ENCODE measurements around the gene CCDC197. TPM values are rescaled to one million over a fixed set of nuclear protein-coding genes. Genes with fewer than 3 reads are reported as not detected.

CCDC197 gene
- total and polyA plus RNA-seq, 2 donors (not counting 1 experiment from before 2014, with no cell fraction given): not detected

DNA sequence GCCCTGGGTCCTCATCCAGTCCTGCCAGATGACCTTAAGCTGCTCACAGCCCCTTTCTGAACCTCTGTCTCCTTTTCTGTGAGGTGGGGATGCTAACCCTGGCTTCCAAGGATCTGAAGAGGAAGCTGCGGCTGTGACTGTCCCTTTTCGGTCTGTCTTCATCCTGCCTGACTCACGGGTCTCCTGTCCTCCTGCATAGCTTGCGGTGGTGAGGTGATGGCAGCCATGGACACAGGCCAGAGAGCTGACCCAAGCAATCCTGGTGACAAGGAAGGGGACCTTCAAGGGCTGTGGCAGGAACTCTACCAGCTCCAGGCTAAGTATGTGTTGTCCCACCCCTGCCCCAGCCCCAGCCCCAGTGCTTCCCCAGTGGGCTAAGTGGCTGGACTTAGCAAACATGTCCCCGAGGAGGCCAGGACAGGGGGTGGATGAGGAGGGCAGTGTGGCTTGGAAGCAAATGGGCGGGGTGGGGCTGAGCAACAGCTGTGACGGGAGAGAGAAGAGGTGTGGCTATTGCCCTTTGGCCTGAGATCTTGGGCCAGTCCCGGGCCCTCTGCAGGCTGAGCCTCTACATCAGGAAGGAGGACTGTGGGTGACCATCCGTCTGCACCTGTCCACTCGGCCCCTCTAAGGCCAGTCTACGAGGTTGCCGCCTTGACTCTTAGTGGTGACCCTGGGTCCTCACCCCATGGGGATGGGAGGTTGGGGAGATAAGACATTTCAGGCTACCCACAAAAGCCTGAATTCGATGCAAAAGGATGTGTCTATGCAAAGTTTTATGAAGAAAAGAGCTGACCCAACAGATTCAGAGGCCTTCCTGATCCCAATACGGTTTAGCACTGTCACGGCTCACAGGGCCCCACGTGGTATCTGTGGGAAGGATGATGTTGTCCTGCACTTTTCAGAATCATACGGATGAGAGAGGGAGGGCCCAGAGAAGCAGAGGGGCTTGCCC, 1.1 kb downstream of the CCDC197 start:
- Histone ChIP-seq H3K27ac (ENCODE audit: low read length in 2 of 2) (no peak overlapping the region), H3K9me3 (ENCODE audit: control extremely low read depth in 1 of 3, control insufficient read depth in 2 of 3, insufficient read depth in 1 of 3, low read length in 2 of 3) (peaks cover 0 to 7% (median 0%) of the 10 kb centered on the region in 3 donors), H3K36me3 (replicated peaks in 1 of 2; ENCODE audit: control extremely low read depth in 1 of 2, control insufficient read depth in 1 of 2, extremely low read depth in 1 of 2, insufficient read depth in 2 of 2, low read length in 1 of 2) (no peaks in the 10 kb centered on the region), H3K9ac (ENCODE audit: low read length) (no peak overlapping the region), H3K4me1 (ENCODE audit: control insufficient read depth in 2 of 2, insufficient read depth in 2 of 2, low read length in 2 of 2) (peaks cover 4 to 6% of the 10 kb centered on the region in 2 donors), H4K20me1 (ENCODE audit: control insufficient read depth, insufficient read depth, low read length, poor library complexity, severe bottlenecking) (no peaks in the 10 kb centered on the region), H3K4me2 (replicated peaks; ENCODE audit: low read depth, low read length, poor library complexity, severe bottlenecking) (no peak overlapping the region), H3K27me3 (replicated peaks in 1 of 4; ENCODE audit: control extremely low read depth in 1 of 4, control insufficient read depth in 3 of 4, insufficient read depth in 4 of 4, low read length in 3 of 4) (peaks cover 0 to 28% (median 9%) of the 10 kb centered on the region in 4 experiments), H2AFZ (ENCODE audit: insufficient read depth, low read depth, low read length, poor library complexity, severe bottlenecking) (no peak overlapping the region), H3K79me2 (ENCODE audit: control insufficient read depth, insufficient read depth, low read length) (no peaks in the 10 kb centered on the region), H3K4me3 (ENCODE audit: control extremely low read depth in 1 of 5, extremely low read depth in 1 of 5, insufficient read depth in 1 of 5, low read depth in 2 of 5, low read length in 4 of 5) (no peak overlapping the region)
- H3K27ac Mint-ChIP-seq: no peak overlapping the region
- TF ChIP-seq EZH2 (IDR thresholded peaks at IDR 0.05; ENCODE audit: borderline replicate concordance, insufficient read depth, low read depth, low read length, poor library complexity, severe bottlenecking): no peak
- TF ChIP-seq, protein P1, sequence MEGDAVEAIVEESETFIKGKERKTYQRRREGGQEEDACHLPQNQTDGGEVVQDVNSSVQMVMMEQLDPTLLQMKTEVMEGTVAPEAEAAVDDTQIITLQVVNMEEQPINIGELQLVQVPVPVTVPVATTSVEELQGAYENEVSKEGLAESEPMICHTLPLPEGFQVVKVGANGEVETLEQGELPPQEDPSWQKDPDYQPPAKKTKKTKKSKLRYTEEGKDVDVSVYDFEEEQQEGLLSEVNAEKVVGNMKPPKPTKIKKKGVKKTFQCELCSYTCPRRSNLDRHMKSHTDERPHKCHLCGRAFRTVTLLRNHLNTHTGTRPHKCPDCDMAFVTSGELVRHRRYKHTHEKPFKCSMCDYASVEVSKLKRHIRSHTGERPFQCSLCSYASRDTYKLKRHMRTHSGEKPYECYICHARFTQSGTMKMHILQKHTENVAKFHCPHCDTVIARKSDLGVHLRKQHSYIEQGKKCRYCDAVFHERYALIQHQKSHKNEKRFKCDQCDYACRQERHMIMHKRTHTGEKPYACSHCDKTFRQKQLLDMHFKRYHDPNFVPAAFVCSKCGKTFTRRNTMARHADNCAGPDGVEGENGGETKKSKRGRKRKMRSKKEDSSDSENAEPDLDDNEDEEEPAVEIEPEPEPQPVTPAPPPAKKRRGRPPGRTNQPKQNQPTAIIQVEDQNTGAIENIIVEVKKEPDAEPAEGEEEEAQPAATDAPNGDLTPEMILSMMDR (IDR thresholded peaks at IDR 0.05): no peak
- intact Hi-C loops (cut with micrococcal nuclease): no loop called here
- peaks cover 4% of the 10 kb centered on the region for H3K4me1 Mint-ChIP-seq
- 92% methylated on average over 16 of the region's 17 CpGs for WGBS (ENCODE audit: insufficient coverage)
- ATAC-seq (ENCODE audit: low read depth): no peak
- H3K27me3 Mint-ChIP-seq: peaks cover 33% of the 10 kb centered on the region
- ChIA-PET CTCF (interaction anchor here (1.1 to 12.8 kb wide), 8 partner anchors 24 to 182 kb away, joined by 3 to 367 read pairs (median 10); no protein-coding TSS in a partner anchor), POLR2A (interaction anchor here (0.9 kb wide), 1 partner anchor 59 kb away, joined by 3 read pairs; no protein-coding TSS in a partner anchor)
- no peaks in the 10 kb centered on the region for H3K9me3 Mint-ChIP-seq (ENCODE audit: insufficient read depth)
- no peak for DNase-seq
- no peak overlapping the region for H3K4me3 Mint-ChIP-seq

Measured in B cell (primary cell).